Pancreas (tissue), 10 donors: ENCODE results near the gene ZBTB16. TPM values are rescaled to one million over a fixed set of nuclear protein-coding genes. Genes with fewer than 3 reads are reported as not detected.

Source experiments
- ATAC-seq, 4 donors: fragments of 200-7000 bp; cut with Tn5 transposase; one replicate each; pipeline versions ENCODE4 v1.8.0 to v1.9.1; 2020; ENCODE audit warnings: mild to moderate bottlenecking in 4 of 4, moderate library complexity in 4 of 4
- DNase-seq, 6 donors: peaks; one replicate each; pipeline ENCODE4 v3.0.0-alpha.2; 2020
- FAIRE-seq: peaks from 2 replicates; lab custom pipeline; 2012; peaks lifted over from hg19 to GRCh38; lab: Jason Lieb, UNC
- H3K27ac ChIP-seq, 4 donors: fragments of 200-600 bp; sonication (generic); 1 replicate in 3 of 4; 2 replicates in 1 of 4; pipeline versions ENCODE4 v1.5.0 to v1.8.0; 2020
- H3K27me3 ChIP-seq, 4 donors: fragments of 200-600 bp; one replicate each; pipeline ENCODE4 v1.8.0; 2021
- H3K36me3 ChIP-seq, 3 donors: fragments of 200-600 bp; sonication (generic) in 1 of 3; one replicate each; pipeline versions ENCODE4 v1.5.0 to v1.8.0; 2020 to 2021
- H3K4me1 ChIP-seq, 3 donors: fragments of 200-600 bp; one replicate each; pipeline ENCODE4 v1.8.0; 2021
- H3K4me3 ChIP-seq, 4 donors: fragments of 200-600 bp; sonication (generic) in 2 of 4; one replicate each; pipeline versions ENCODE4 v1.5.0 to v1.8.0; 2020 to 2021
- H3K9me3 ChIP-seq, 4 donors: fragments of 200-600 bp; one replicate each; pipeline ENCODE4 v1.8.0; 2021
- WGBS, 2 donors: extraction: QIAGEN DNeasy Blood & Tissue Kit; methylation state at CpG; one replicate each; pipeline ENCODE4 v1.1.7; 2013; 5-methylcytosine and 5-hydroxymethylcytosine counted together
- intact Hi-C, 3 donors: fragments of 100-400 bp; cut with DNase I; formaldehyde crosslinking; loops; one replicate each; pipeline versions ENCODE4 v1.11.1 to v1.14.2; 2022
- polyA plus RNA-seq, 2 donors: library from polyadenylated mRNA; stranded (reverse); fragments of 200-250 nt; gene quantifications; one replicate each; pipeline ENCODE4 v1.2.3, GENCODE V29; 2013
- total RNA-seq, 6 donors: library from RNA; stranded (reverse); fragmentation: NEBNext Ultra II Directional in 4 of 6; extraction: Animal tissue kit (Norgen Biotek cat#: 25700) in 4 of 6; gene quantifications; one replicate each; pipeline versions ENCODE4 v1.2.1 to v1.2.4, GENCODE V29; 2021 to 2023
- TF ChIP-seq, protein P1 (sequence below), 4 donors: fragments of 200-600 bp; sonication (generic) in 3 of 4; IDR thresholded peaks; one replicate each; pipeline versions ENCODE4 v1.5.0 to v1.8.0; 2021; ENCODE audit warnings: antibody characterized with exemption in 4 of 4
- donor health status: healthy with polysubstance abuse.
- donor health status: DM: no; HTN: no; CAD: no; lungs with moderate emphysema.
- donor health status: DM: no; HTN: no; CAD: no.
- donor health status: control.
- donor health status: control.
- donor health status: Bipolar disorder and iron deficiency.
- donor health status: DM: yes; HTN: yes; CAD: no.
- donor health status: DM: no; HTN: no; CAD: no.
- donor health status: DM: no; HTN: no; CAD: no.
- donor health status: DM: yes; HTN: yes; CAD: no.

ZBTB16 gene
- total and polyA plus RNA-seq, 8 donors, result 8.1 to 76.4 (median 42.3) TPM

DNA sequence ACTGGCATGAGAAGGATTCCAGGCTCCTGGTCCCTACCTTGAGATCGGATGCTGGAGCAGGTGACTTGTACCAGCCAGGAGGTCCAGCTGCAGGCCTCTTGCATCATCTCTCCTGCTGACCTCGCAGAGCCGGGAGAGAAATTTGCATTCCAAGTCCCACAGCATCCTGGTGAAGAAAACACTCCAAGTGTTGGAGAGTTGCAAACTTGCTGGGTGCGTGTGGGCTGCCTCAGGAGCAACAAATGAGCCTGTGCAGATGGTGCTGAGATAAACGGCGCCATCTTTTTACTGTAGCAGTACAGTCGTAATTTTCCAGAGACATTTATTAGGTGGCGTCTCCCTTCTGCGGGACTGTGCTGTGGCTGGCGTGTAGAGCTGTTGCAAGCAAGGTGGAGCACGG, 32.1 kb upstream of the ZBTB16 start:
- no peak for FAIRE-seq
- Histone ChIP-seq H3K27ac (no peak overlapping the region), H3K36me3 (no peaks in the 10 kb centered on the region), H3K4me1 (peaks cover 0 to 10% (median 0%) of the 10 kb centered on the region in 3 donors), H3K4me3 (no peak overlapping the region), H3K27me3 (no peaks in the 10 kb centered on the region), H3K9me3 (no peaks in the 10 kb centered on the region)
- DNase-seq, result no peak
- no peak for ATAC-seq
- intact Hi-C loops, result no loop called here
- TF ChIP-seq, protein P1, sequence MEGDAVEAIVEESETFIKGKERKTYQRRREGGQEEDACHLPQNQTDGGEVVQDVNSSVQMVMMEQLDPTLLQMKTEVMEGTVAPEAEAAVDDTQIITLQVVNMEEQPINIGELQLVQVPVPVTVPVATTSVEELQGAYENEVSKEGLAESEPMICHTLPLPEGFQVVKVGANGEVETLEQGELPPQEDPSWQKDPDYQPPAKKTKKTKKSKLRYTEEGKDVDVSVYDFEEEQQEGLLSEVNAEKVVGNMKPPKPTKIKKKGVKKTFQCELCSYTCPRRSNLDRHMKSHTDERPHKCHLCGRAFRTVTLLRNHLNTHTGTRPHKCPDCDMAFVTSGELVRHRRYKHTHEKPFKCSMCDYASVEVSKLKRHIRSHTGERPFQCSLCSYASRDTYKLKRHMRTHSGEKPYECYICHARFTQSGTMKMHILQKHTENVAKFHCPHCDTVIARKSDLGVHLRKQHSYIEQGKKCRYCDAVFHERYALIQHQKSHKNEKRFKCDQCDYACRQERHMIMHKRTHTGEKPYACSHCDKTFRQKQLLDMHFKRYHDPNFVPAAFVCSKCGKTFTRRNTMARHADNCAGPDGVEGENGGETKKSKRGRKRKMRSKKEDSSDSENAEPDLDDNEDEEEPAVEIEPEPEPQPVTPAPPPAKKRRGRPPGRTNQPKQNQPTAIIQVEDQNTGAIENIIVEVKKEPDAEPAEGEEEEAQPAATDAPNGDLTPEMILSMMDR (IDR thresholded peaks at IDR 0.05), result no peak
- 79 to 86% methylated on average over 11 of the region's 11 CpGs for WGBS, 2 donors

- DNase-seq (no peak), ATAC-seq (no peak), FAIRE-seq (no peak)
- 54 to 66% methylated on average over 4 of the region's 4 CpGs for WGBS, 2 donors
- TF ChIP-seq, protein P1 (IDR thresholded peaks at IDR 0.05), result no peak
- H3K36me3 ChIP-seq, result no peaks in the 10 kb centered on the region
- intact Hi-C loops, result no loop called here
- H3K4me3 ChIP-seq, result no peak overlapping the region
- H3K27ac ChIP-seq, result no peak overlapping the region
- no peaks in the 10 kb centered on the region for H3K27me3 ChIP-seq
- no peaks in the 10 kb centered on the region for H3K9me3 ChIP-seq
- peaks cover 0 to 10% (median 0%) of the 10 kb centered on the region in 3 donors for H3K4me1 ChIP-seq
These were observed 31.6 kb upstream of the ZBTB16 start for GRCh38 chr11:114027926-114028325.

DNA sequence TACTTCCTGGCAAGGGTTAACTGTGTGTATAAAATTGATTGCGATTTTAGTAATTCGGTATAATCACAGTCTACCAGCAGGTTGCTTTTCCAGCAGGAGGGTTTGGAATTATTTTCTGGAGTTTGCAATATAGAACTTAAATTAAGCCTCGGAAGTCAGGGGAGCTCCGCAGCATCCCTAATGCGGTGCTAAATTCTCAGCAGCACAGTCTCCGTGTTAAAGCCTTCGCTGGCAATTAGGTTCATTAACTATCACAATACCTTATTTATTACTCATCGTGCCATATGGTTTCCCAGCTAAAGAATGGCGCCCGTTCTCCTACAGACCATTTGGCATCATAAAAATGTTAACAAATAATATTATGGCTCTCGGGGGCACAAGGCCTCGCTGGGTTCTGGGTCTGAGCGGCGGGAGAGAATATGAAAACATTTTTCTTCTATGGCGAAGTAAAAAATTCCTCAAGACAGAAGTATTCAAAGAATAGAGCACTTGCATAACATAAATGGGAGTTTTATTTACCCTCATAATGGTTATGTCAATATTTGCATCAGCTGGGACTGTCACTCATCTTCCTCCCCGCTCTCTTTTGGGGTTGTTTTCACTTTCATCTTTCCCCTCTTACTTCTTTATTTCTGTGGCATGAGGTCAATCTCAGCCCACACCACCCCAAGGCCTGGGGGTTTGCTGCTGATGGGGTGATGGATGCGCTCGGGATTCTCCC, 28.1 kb upstream of the ZBTB16 start:
- Histone ChIP-seq H3K4me1 (peaks cover 0 to 4% (median 0%) of the 10 kb centered on the region in 3 donors), H3K4me3 (no peak overlapping the region), H3K27ac (no peak overlapping the region), H3K36me3 (no peaks in the 10 kb centered on the region), H3K27me3 (no peaks in the 10 kb centered on the region), H3K9me3 (no peaks in the 10 kb centered on the region)
- no peak for DNase-seq
- intact Hi-C loops, result loop anchor here in 1 of 3 donors (10.0 kb wide), 1 partner anchor 223 kb away; no protein-coding TSS in a partner anchor
- WGBS, 2 donors, result 82% methylated on average over 18 of the region's 18 CpGs
- TF ChIP-seq, protein P1 (IDR thresholded peaks at IDR 0.05), result no peak
- no peak for ATAC-seq
- no peak for FAIRE-seq

- TF ChIP-seq, protein P1 (IDR thresholded peaks at IDR 0.05), result no peak
- no peak for ATAC-seq
These were observed 27.6 kb upstream of the ZBTB16 start for GRCh38 chr11:114031967-114032320.

GRCh38 chr11:114033066-114033465, 26.4 kb upstream of the ZBTB16 start:
- TF ChIP-seq, protein P1 (IDR thresholded peaks at IDR 0.05), result no peak
- Histone ChIP-seq H3K4me1 (peaks cover 0 to 4% (median 3%) of the 10 kb centered on the region in 3 donors), H3K9me3 (no peaks in the 10 kb centered on the region), H3K27me3 (no peaks in the 10 kb centered on the region), H3K36me3 (no peaks in the 10 kb centered on the region), H3K4me3 (no peak overlapping the region), H3K27ac (no peak overlapping the region)
- FAIRE-seq, result no peak
- ATAC-seq, result no peak
- DNase-seq, result no peak
- intact Hi-C loops, result loop anchor here in 1 of 3 donors (10.0 kb wide), 1 partner anchor 222 kb away; no protein-coding TSS in a partner anchor
- WGBS, 2 donors, result 89 to 90% methylated on average over 5 of the region's 5 CpGs

More at GRCh38 chr11:114031967-114032320, 27.6 kb upstream of the ZBTB16 start:
- Histone ChIP-seq H3K9me3 (no peaks in the 10 kb centered on the region), H3K4me3 (no peak overlapping the region), H3K4me1 (peaks cover 0 to 4% (median 3%) of the 10 kb centered on the region in 3 donors), H3K27ac (no peak overlapping the region), H3K27me3 (no peaks in the 10 kb centered on the region), H3K36me3 (no peaks in the 10 kb centered on the region)
- 79 to 87% methylated on average over 5 of the region's 5 CpGs for WGBS, 2 donors
- intact Hi-C loops, result loop anchor here in 1 of 3 donors (10.0 kb wide), 1 partner anchor 223 kb away; no protein-coding TSS in a partner anchor
- no peak for DNase-seq
- FAIRE-seq, result no peak
